SK-N-MC (cell line): ENCODE data around the gene SLC16A2.

Experiments used
- EZH2 ChIP-seq: fragments of 200-600 bp; sonication (generic); IDR thresholded peaks from one replicate; pipeline ENCODE4 v1.6.1; 2017; ENCODE audit warnings: antibody characterized with exemption
- POLR2AphosphoS5 ChIP-seq: IDR thresholded peaks from 2 replicates; pipeline ENCODE4 v1.6.1; 2012; ENCODE audit warnings: mild to moderate bottlenecking, low read depth, low read length, borderline replicate concordance

DNA sequence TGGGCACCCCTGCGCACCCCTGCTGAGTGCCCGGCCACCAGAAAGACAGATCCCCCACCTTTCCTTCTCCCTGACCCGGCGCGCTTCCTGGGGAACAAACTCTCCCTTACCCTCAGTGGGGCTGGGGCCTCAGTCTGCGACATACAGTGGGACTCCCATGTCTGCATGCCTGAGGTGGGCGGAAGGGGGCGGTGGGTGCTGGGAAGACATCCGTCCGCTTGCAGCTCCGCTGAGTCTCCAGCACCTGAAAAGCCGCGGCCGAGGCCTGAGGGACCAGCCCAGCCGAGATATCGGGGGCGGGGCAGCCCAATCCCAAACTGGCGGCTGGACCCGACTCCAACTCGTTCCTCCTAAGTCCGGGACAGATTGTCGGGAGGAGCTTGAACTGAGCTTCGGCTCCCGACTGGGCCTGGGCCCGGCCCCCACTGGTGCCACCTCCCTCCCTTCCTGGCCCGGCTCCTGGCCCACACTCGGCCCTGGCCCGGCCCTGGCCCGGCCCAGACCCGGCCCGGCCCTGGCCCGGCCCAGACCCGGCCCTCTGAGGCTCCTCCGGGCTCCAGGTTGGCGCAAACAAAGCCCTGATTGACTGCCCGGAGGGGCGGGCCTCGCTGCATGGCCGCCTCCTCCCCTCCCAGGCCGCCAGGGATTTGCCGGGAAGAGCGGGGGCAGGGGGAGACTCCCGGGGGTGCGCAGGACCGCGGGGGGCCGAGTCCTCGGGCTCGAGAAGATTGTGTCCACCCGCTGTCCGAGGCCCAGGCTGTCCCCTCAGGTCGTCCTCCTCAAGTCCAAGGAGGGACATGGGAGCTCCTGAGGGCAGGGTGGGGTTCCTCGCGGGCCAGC lies 877 bp upstream of the SLC16A2 start:
- TF ChIP-seq EZH2 (no peak), POLR2AphosphoS5 (no peak; the same call in 1 of the 2 replicates)
